ENCODE results near the gene APOL6. TPM values are rescaled to one million over a fixed set of nuclear protein-coding genes. Genes with fewer than 3 reads are reported as not detected.

Gene APOL6
- total and polyA plus RNA-seq, 2 of the 13 experiments (the other 11 are each of a cell fraction or from before 2014, with no cell fraction given) = 5.2 to 7.5 TPM

- Histone ChIP-seq H3K4me3 (replicated peaks in 1 of 3; ENCODE audit: insufficient read depth in 1 of 3, low read depth in 2 of 3, low read length in 3 of 3) (no peak overlapping the region), H3K4me1 (ENCODE audit: insufficient read depth, low read length) (peaks cover 9% of the 10 kb centered on the region), H4K20me1 (ENCODE audit: insufficient read depth, low read length) (no peaks in the 10 kb centered on the region), H3K4me2 (ENCODE audit: low read depth, low read length) (no peak overlapping the region), H2AFZ (ENCODE audit: low read length) (no peak overlapping the region), H3K79me2 (ENCODE audit: insufficient read depth, low read length) (no peaks in the 10 kb centered on the region), H3K36me3 (replicated peaks in 1 of 2; ENCODE audit: control insufficient read depth in 1 of 2, insufficient read depth in 2 of 2, low read length in 2 of 2) (no peaks in the 10 kb centered on the region), H3K9ac (ENCODE audit: insufficient read depth, low read depth, low read length) (no peak overlapping the region), H3K27ac (ENCODE audit: extremely low read length, insufficient read depth, low read length) (no peak overlapping the region), H3K27me3 (ENCODE audit: control insufficient read depth in 1 of 2, insufficient read depth in 2 of 2, low read length in 2 of 2) (peaks cover 0 to 12% of the 10 kb centered on the region in 2 experiments; a peak in 1 of 5 replicates), H3K9me3 (ENCODE audit: low read length) (no peaks in the 10 kb centered on the region)
- FAIRE-seq = no peak
- in situ Hi-C loops (cut with HindIII; ENCODE audit: extremely low pct_ligation_motif_present, low pct_unique_long_range_greater_than_20kb) (no loop called here), intact Hi-C loops (cut with micrococcal nuclease; ENCODE audit: unreplicated experiment) (no loop called here)
- POLR2A ChIA-PET = no interaction called here
- CTCF ChIA-PET (ENCODE audit: low intra/inter-chr PET ratio, low total read pairs) = no interaction called here
- ATAC-seq = no peak
- TF ChIP-seq ZFP36L2 (CRISPR knock-in tag; IDR thresholded peaks at IDR 0.05) (no peak), KLF16 (CRISPR knock-in tag; IDR thresholded peaks at IDR 0.05) (no peak), CSRNP1 (CRISPR knock-in tag; IDR thresholded peaks at IDR 0.05) (no peak), REST (IDR thresholded peaks at IDR 0.05; ENCODE audit: borderline replicate concordance in 1 of 2, low read depth in 1 of 2, low read length in 2 of 2) (no peak), FOXJ3 (CRISPR knock-in tag; IDR thresholded peaks at IDR 0.05; ENCODE audit: borderline replicate concordance) (no peak), KDM5B (CRISPR knock-in tag; IDR thresholded peaks at IDR 0.05; ENCODE audit: borderline replicate concordance) (no peak), TCF7L2 (IDR thresholded peaks at IDR 0.05; ENCODE audit: low read depth, low read length) (no peak), NFAT5 (CRISPR knock-in tag; IDR thresholded peaks at IDR 0.05) (no peak)
- DNase-seq (ENCODE audit: low spot score) = no peak
- WGBS (ENCODE audit: low lambda C conversion rate) = 37% methylated on average over 5 of the region's 8 CpGs
- no TSS peak for BruUV-seq (replicated peaks)
Measured at GRCh38 chr22:35606916-35607315, 41.3 kb upstream of the APOL6 start.
